ENCODE data around the gene GPR35. TPM values are rescaled to one million over a fixed set of nuclear protein-coding genes. Genes with fewer than 3 reads are reported as not detected.

The GPR35 gene
- total RNA-seq, 5 donors from 2014 or later (not counting 1 experiment from before 2014, with no cell fraction given): 6.2 to 16.2 (median 10.4) TPM

DNA sequence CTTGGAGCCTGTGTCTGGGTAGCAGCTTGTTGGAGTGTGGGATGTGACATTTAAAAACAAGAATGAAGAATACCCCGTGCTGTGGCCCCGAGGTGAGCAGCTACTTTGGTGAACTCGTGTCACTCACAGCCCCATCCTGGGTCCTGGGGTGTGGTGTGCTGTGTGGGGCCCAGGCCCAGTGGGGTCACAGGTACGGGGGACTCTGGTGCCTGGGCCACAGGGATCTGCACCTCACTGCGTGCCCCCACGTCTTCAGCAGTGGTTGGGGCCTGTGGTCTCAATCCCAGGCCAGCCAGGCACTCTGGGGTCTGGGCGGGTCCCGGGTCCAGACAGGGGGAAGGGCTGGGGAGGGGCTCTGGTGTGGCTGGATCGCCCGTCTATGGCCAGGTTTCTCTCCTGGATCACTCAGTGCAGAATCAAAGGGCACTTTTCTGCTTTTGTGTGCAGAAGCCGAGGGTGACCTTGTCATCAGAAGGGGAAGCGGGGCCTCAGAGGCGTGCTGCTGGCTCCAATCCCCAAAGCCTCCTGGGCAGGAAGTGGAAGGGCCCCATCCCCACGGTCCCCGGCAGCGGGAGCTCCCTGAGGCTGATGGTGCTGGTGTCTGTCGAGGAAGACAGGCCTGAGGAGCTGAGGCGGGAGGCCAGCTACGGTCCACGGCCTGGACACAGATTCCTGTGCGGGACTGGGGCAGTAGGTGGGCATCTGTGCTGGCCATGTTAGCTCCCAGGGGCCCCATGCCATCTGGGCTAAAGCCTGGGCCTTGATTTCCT lies 1.4 kb downstream of the GPR35 start:
- Mint-ChIP-seq H3K36me3 (no peaks in the 10 kb centered on the region), H3K4me1 (peaks cover 37 to 51% (median 49%) of the 10 kb centered on the region in 3 donors), H3K27me3 (no peaks in the 10 kb centered on the region), H3K4me3 (peak overlapping the region in 2 of 3 donors; percentile 28 to 31), H3K9me3 (no peaks in the 10 kb centered on the region), H3K27ac (peak overlapping the region; percentile 74 to 89)
- DNase-seq: peak in 12 of 35 experiments; percentile 15 to 53 (median 26)
- ATAC-seq (replicated peaks in 1 of 4): peak in 2 of 4 experiments; percentile 23 to 27
- peak overlapping the region; percentile 76 for H3K27ac ChIP-seq (ENCODE audit: low read length)
- WGBS (ENCODE audit: insufficient coverage): 40% methylated on average over 19 of the region's 21 CpGs
- POLR2A ChIA-PET: no interaction called here
- no peaks in the 10 kb centered on the region for H3K27me3 ChIP-seq (replicated peaks in 1 of 2; ENCODE audit: control insufficient read depth in 2 of 2, extremely low read depth in 1 of 2, insufficient read depth in 2 of 2, low read length in 1 of 2)
- H3K36me3 ChIP-seq (ENCODE audit: control insufficient read depth in 2 of 2, extremely low read depth in 1 of 2, insufficient read depth in 1 of 2, low read length in 1 of 2): peaks cover 0 to 5% of the 10 kb centered on the region in 2 donors
- CTCF ChIA-PET: no interaction called here
- H3K4me1 ChIP-seq (ENCODE audit: control insufficient read depth in 1 of 2, extremely low read depth in 1 of 2, insufficient read depth in 2 of 2, low read length in 2 of 2): peaks cover 45 to 70% of the 10 kb centered on the region in 2 experiments
- no peaks in the 10 kb centered on the region for H3K9me3 ChIP-seq
- H3K4me3 ChIP-seq (ENCODE audit: control insufficient read depth in 1 of 2, extremely low read depth in 1 of 2, low read length in 1 of 2): no peak overlapping the region

DNA sequence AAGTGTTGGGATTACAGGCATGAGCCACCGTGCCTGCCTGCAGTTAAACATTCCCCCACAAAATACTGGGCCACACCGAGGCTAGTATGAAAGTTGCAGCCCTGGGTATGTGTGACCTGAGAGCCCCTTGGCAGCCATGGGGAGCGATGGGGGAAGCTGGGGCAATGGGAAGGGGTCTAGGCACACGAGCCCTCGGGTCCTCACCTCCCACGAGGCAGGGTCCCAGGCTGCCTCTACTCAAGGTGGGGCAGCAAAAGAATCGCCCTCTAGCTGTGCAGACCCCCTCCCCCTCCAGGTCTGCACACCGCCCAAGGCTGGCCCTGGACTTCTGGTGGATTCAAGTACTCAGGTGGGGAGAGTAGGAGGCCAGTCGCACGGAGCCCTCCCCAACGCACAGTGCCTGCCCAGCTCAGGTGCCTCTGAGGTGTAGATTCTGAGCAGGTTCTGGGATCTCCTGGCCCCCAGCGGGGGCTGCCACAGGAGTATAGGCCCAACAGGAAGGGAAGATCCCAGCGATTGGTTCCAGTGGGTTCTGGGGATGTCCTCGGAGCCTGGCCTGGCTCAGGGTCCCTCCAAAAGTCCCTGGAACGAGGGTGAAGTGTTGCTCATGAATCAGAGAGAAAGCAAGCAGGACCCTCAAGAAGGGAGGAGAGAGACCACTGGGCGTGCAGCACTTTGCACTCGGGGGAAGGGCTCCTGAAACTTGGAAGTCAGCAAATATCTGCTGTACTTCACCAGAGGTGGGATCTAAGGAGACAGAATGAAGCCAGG lies 2.6 kb downstream of the GPR35 start:
- H3K36me3 ChIP-seq (ENCODE audit: control insufficient read depth in 2 of 2, extremely low read depth in 1 of 2, insufficient read depth in 1 of 2, low read length in 1 of 2): peaks cover 0 to 5% of the 10 kb centered on the region in 2 donors
- WGBS (ENCODE audit: insufficient coverage): 97% methylated on average over 7 of the region's 17 CpGs
- peak overlapping the region in 1 of 3 donors; percentile 36 for H3K4me3 Mint-ChIP-seq
- ChIA-PET CTCF (no interaction called here), POLR2A (no interaction called here)
- no peaks in the 10 kb centered on the region for H3K9me3 ChIP-seq
- no peaks in the 10 kb centered on the region for H3K27me3 Mint-ChIP-seq
- no peak for DNase-seq
- H3K4me1 ChIP-seq (ENCODE audit: control insufficient read depth in 1 of 2, extremely low read depth in 1 of 2, insufficient read depth in 2 of 2, low read length in 2 of 2): peaks cover 34 to 58% of the 10 kb centered on the region in 2 experiments
- no peak overlapping the region for H3K4me3 ChIP-seq (ENCODE audit: control insufficient read depth in 1 of 2, extremely low read depth in 1 of 2, low read length in 1 of 2)
- peaks cover 0 to under 1% (median 0%) of the 10 kb centered on the region in 3 donors for H3K9me3 Mint-ChIP-seq
- peaks cover 27 to 40% (median 39%) of the 10 kb centered on the region in 3 donors for H3K4me1 Mint-ChIP-seq
- H3K27ac ChIP-seq (ENCODE audit: low read length): no peak overlapping the region
- no peak for ATAC-seq (replicated peaks in 1 of 4)
- H3K27ac Mint-ChIP-seq: peak overlapping the region in 1 of 2 donors; percentile 89
- no peaks in the 10 kb centered on the region for H3K36me3 Mint-ChIP-seq
- H3K27me3 ChIP-seq (replicated peaks in 1 of 2; ENCODE audit: control insufficient read depth in 2 of 2, extremely low read depth in 1 of 2, insufficient read depth in 2 of 2, low read length in 1 of 2): no peaks in the 10 kb centered on the region

DNA sequence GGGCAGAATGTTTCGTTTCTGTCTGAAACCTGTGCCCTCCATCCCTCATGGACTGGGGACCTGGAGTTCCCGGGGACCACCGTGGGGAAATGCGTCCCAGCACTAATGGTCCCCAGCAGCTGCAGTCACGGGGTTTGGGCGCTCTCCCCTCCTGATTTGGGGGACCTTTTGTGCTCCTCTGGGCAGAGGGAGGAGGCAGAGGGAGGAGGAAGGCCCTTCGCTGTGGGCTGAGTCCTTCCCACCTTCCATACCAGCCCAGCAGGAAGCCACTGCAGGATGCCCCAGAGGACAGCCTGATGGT lies 3.2 kb downstream of the GPR35 start:
- POLR2A ChIA-PET: no interaction called here
- H3K27ac Mint-ChIP-seq: no peak overlapping the region

DNA sequence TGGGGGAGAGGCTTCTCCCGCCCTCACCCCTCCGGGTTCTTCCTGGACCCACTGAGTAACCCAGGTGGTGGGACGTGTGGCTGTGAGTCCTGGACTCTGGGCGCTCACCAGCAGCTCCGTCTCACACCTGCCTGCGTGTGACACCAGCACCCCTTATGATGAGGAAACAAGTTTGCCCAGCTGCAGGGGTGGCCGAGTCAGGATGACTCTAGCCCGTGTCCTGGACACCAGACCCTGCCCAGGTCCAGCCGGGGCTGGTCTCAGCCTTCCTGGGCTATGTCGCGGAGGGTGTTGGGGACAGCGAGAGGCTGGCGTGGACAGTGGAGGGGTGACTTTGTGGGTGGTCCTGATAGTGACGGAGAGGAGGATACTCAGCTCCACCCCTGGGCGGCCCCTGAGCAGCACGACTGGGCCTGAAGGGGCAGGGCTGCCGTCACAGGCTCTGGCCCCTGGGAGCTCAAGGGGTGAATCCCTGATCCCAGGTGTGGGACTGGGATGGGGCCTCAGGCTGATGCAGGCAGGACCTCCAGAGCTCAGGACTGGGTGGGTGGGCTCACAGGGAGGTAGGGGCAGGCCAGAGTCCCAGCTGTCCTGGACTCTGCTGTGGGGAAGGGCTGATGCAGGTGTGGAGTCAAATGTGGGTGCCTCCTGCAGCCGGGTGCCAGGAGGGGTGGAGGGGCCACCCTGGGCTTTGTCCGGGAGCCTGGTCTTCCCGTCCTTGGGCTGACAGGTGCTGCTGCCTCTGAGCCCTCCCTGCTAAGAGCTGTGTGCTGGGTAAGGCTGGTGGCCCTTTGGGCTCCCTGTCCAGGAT lies 3.7 kb downstream of the GPR35 start:
- Histone ChIP-seq H3K9me3 (no peaks in the 10 kb centered on the region), H3K4me1 (ENCODE audit: control insufficient read depth in 1 of 2, extremely low read depth in 1 of 2, insufficient read depth in 2 of 2, low read length in 2 of 2) (peaks cover 27 to 47% of the 10 kb centered on the region in 2 experiments), H3K27ac (ENCODE audit: low read length) (no peak overlapping the region), H3K4me3 (ENCODE audit: control insufficient read depth in 1 of 2, extremely low read depth in 1 of 2, low read length in 1 of 2) (no peak overlapping the region), H3K27me3 (replicated peaks in 1 of 2; ENCODE audit: control insufficient read depth in 2 of 2, extremely low read depth in 1 of 2, insufficient read depth in 2 of 2, low read length in 1 of 2) (no peaks in the 10 kb centered on the region), H3K36me3 (ENCODE audit: control insufficient read depth in 2 of 2, extremely low read depth in 1 of 2, insufficient read depth in 1 of 2, low read length in 1 of 2) (peaks cover 0 to 5% of the 10 kb centered on the region in 2 donors)
- H3K4me3 Mint-ChIP-seq: no peak overlapping the region
- CTCF ChIA-PET: interaction anchor here (0.6 kb wide), 3 partner anchors 60 to 1317 kb away, joined by 3 read pairs; no protein-coding TSS in a partner anchor
- 94% methylated on average over 14 of the region's 20 CpGs for WGBS (ENCODE audit: insufficient coverage)
- no peak overlapping the region for H3K27ac Mint-ChIP-seq
- ATAC-seq (replicated peaks in 1 of 4): no peak
- DNase-seq: no peak
- peaks cover 21 to 34% (median 31%) of the 10 kb centered on the region in 3 donors for H3K4me1 Mint-ChIP-seq
- H3K27me3 Mint-ChIP-seq: no peaks in the 10 kb centered on the region
- peaks cover 6% of the 10 kb centered on the region for H3K36me3 Mint-ChIP-seq
- POLR2A ChIA-PET: interaction anchor here in 1 of 2 donors (0.5 kb wide), 1 partner anchor 17 kb away, joined by 3 read pairs; no protein-coding TSS in a partner anchor
- H3K9me3 Mint-ChIP-seq: peaks cover 0 to 10% (median 7%) of the 10 kb centered on the region in 3 donors

More for the DNA sequence above, 3.2 kb downstream of the GPR35 start:
- WGBS (ENCODE audit: insufficient coverage): 96% methylated on average over 5 of the region's 7 CpGs
- Mint-ChIP-seq H3K4me3 (no peak overlapping the region), H3K4me1 (peaks cover 21 to 36% (median 34%) of the 10 kb centered on the region in 3 donors), H3K36me3 (peaks cover 5% of the 10 kb centered on the region), H3K9me3 (peaks cover 0 to 6% (median 5%) of the 10 kb centered on the region in 3 donors), H3K27me3 (no peaks in the 10 kb centered on the region)
- Histone ChIP-seq H3K27ac (ENCODE audit: low read length) (no peak overlapping the region), H3K4me1 (ENCODE audit: control insufficient read depth in 1 of 2, extremely low read depth in 1 of 2, insufficient read depth in 2 of 2, low read length in 2 of 2) (peaks cover 32 to 53% of the 10 kb centered on the region in 2 experiments), H3K4me3 (ENCODE audit: control insufficient read depth in 1 of 2, extremely low read depth in 1 of 2, low read length in 1 of 2) (no peak overlapping the region), H3K27me3 (replicated peaks in 1 of 2; ENCODE audit: control insufficient read depth in 2 of 2, extremely low read depth in 1 of 2, insufficient read depth in 2 of 2, low read length in 1 of 2) (no peaks in the 10 kb centered on the region), H3K36me3 (ENCODE audit: control insufficient read depth in 2 of 2, extremely low read depth in 1 of 2, insufficient read depth in 1 of 2, low read length in 1 of 2) (peaks cover 0 to 5% of the 10 kb centered on the region in 2 donors), H3K9me3 (no peaks in the 10 kb centered on the region)
- no peak for DNase-seq
- CTCF ChIA-PET: interaction anchor here in 1 of 2 donors (0.6 kb wide), 1 partner anchor 1318 kb away, joined by 3 read pairs; no protein-coding TSS in a partner anchor
- no peak for ATAC-seq (replicated peaks in 1 of 4)

DNA sequence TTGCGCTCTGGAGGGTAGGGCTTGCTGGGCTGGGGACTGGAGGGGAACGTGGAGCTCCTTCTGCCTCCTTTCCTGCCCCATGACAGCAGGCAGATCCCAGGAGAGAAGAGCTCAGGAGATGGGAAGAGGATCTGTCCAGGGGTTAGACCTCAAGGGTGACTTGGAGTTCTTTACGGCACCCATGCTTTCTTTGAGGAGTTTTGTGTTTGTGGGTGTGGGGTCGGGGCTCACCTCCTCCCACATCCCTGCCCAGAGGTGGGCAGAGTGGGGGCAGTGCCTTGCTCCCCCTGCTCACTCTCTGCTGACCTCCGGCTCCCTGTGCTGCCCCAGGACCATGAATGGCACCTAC lies 4.3 kb downstream of the GPR35 start:
- H3K4me3 Mint-ChIP-seq: no peak overlapping the region
- H3K4me1 ChIP-seq (ENCODE audit: control insufficient read depth in 1 of 2, extremely low read depth in 1 of 2, insufficient read depth in 2 of 2, low read length in 2 of 2): peaks cover 26 to 41% of the 10 kb centered on the region in 2 experiments
- H3K36me3 Mint-ChIP-seq: peaks cover 9% of the 10 kb centered on the region
- no peak for ATAC-seq (replicated peaks in 1 of 4)
- H3K27ac ChIP-seq (ENCODE audit: low read length): no peak overlapping the region
- H3K9me3 Mint-ChIP-seq: peaks cover 0 to 15% (median 7%) of the 10 kb centered on the region in 3 donors
- no peak for DNase-seq
- H3K4me1 Mint-ChIP-seq: peaks cover 20 to 31% (median 28%) of the 10 kb centered on the region in 3 donors
- WGBS (ENCODE audit: insufficient coverage): 89% methylated on average over 1 of the region's 5 CpGs
- CTCF ChIA-PET: no interaction called here
- no peak overlapping the region for H3K27ac Mint-ChIP-seq
- H3K4me3 ChIP-seq (ENCODE audit: control insufficient read depth in 1 of 2, extremely low read depth in 1 of 2, low read length in 1 of 2): no peak overlapping the region
- H3K9me3 ChIP-seq: no peaks in the 10 kb centered on the region
- POLR2A ChIA-PET: no interaction called here
- H3K27me3 Mint-ChIP-seq: no peaks in the 10 kb centered on the region
- H3K36me3 ChIP-seq (ENCODE audit: control insufficient read depth in 2 of 2, extremely low read depth in 1 of 2, insufficient read depth in 1 of 2, low read length in 1 of 2): peaks cover 0 to 5% of the 10 kb centered on the region in 2 donors
- H3K27me3 ChIP-seq (replicated peaks in 1 of 2; ENCODE audit: control insufficient read depth in 2 of 2, extremely low read depth in 1 of 2, insufficient read depth in 2 of 2, low read length in 1 of 2): no peaks in the 10 kb centered on the region
